Adrenal gland (tissue), 12 donors: ENCODE data around the gene APP. TPM values are rescaled to one million over a fixed set of nuclear protein-coding genes. Genes with fewer than 3 reads are reported as not detected.

ENCODE experiments used
- DNase-seq, 7 donors: peaks; one replicate each; pipeline ENCODE4 v3.0.0-alpha.2; 2019 to 2020
- H3K27ac ChIP-seq, 5 donors: fragments of 200-600 bp; sonication (generic) in 4 of 5; 1 replicate in 3 of 5; 2 replicates in 2 of 5; pipeline versions ENCODE4 v1.5.1 to v1.8.0; 2016 to 2020; ENCODE audit warnings: mild to moderate bottlenecking in 1 of 5
- H3K27me3 ChIP-seq: fragments of 200-600 bp; 2 replicates; pipeline ENCODE4 v1.8.0; 2021
- H3K36me3 ChIP-seq, 2 donors: fragments of 200-600 bp; replicated peaks in 1 of 2; 1 replicate in 1 of 2; 2 replicates in 1 of 2; pipeline versions ENCODE4 v1.5.1 to v1.8.0; 2018 to 2022
- H3K4me1 ChIP-seq, 2 donors: fragments of 200-600 bp; replicated peaks in 1 of 2; 1 replicate in 1 of 2; 2 replicates in 1 of 2; pipeline versions ENCODE4 v1.5.1 to v1.8.0; 2018 to 2021
- H3K4me3 ChIP-seq, 4 donors: fragments of 200-600 bp; sonication (generic) in 3 of 4; one replicate each; pipeline ENCODE4 v1.5.1; 2016 to 2018
- H3K9me3 ChIP-seq, 3 donors: fragments of 200-600 bp; sonication (generic) in 1 of 3; replicated peaks in 1 of 3; 1 replicate in 2 of 3; 2 replicates in 1 of 3; pipeline versions ENCODE4 v1.5.1 to v1.8.0; 2016 to 2021
- POLR2A ChIP-seq, 2 donors: fragments of 450-650 bp; IDR thresholded peaks; one replicate each; pipeline ENCODE4 v1.6.1; 2017; ENCODE audit warnings: antibody characterized with exemption in 2 of 2, mild to moderate bottlenecking in 2 of 2, moderate library complexity in 1 of 2
- WGBS, 4 donors: extraction: QIAGEN DNeasy Blood & Tissue Kit in 2 of 4; methylation state at CpG; one replicate each; pipeline versions ENCODE4 v1.1.5 to v1.1.7; 2013 to 2017; 5-methylcytosine and 5-hydroxymethylcytosine counted together
- intact Hi-C, 2 donors: fragments of 100-400 bp; cut with DNase I; formaldehyde crosslinking; loops; one replicate each; pipeline versions ENCODE4 v1.14.1 to v1.15.0; 2022 to 2023
- polyA plus RNA-seq, 3 donors: library from polyadenylated mRNA; stranded (reverse); fragments of 200-250 nt in 2 of 3; fragments of 350-450 nt in 1 of 3; fragmentation: Illumina TruSeq in 1 of 3; extraction: RNeasy Lipid Tissue Mini Kit (QIAGEN cat#74804) in 1 of 3; gene quantifications; one replicate each; pipeline ENCODE4 v1.2.3, GENCODE V29; 2013 to 2014
- total RNA-seq, 9 donors: library from RNA; depleted of rRNA in 4 of 9; stranded (reverse); fragments of >200 nt in 4 of 9; fragments of 120-200 nt in 1 of 9; fragmentation: NEBNext Ultra II Directional in 1 of 9; extraction: Animal tissue kit (Norgen Biotek cat#: 25700) in 1 of 9; gene quantifications; one replicate each; pipeline versions ENCODE4 v1.1.0 to v1.2.4, GENCODE V29; 2013 to 2023
- TF ChIP-seq, protein P1 (sequence below), 6 experiments: fragments of 450-650 bp in 4 of 6; fragments of 200-600 bp in 2 of 6; sonication (generic) in 1 of 6; IDR thresholded peaks; 1 replicate in 5 of 6; 2 replicates in 1 of 6; pipeline versions ENCODE4 v1.5.1 to v1.8.0; 2016 to 2021; ENCODE audit warnings: antibody characterized with exemption in 6 of 6, mild to moderate bottlenecking in 2 of 6, moderate library complexity in 1 of 6
- donor health status: healthy with polysubstance abuse.
- donor health status: Bipolar disorder and iron deficiency.
- donor health status: DM: yes; HTN: yes; CAD: no.
- donor health status: DM: no; HTN: no; CAD: no.
- donor health status: DM: no; HTN: no; CAD: no.
- donor health status: DM: yes; HTN: yes; CAD: no.

The APP gene
- total and polyA plus RNA-seq, 12 donors = 161 to 1,079 (median 710) TPM

DNA sequence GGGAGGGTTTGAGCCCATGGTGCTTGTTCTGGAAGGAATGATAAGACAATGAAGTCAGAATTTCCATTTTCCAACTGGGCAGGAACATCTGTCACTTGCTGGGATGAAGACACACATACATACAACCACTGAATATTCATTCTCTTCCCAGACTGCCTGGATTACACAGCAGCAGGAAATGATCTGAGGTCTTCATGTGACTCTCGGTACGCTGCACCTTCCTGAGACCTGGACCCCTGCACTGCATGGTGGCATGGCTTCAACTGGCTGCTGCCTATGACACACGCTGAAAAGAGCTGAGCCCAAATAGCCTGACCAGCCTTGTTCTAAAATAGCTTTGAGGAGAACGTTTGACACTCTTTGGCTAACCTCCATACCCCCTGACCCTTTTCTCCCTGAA lies 285.2 kb downstream of the APP start:
- Histone ChIP-seq H3K27ac (peak overlapping the region in 2 of 5 donors; percentile 37 to 59), H3K36me3 (peaks cover 0 to 25% of the 10 kb centered on the region in 2 donors), H3K4me1 (no peaks in the 10 kb centered on the region), H3K4me3 (no peak overlapping the region), H3K27me3 (no peaks in the 10 kb centered on the region), H3K9me3 (no peaks in the 10 kb centered on the region)
- TF ChIP-seq, protein P1, sequence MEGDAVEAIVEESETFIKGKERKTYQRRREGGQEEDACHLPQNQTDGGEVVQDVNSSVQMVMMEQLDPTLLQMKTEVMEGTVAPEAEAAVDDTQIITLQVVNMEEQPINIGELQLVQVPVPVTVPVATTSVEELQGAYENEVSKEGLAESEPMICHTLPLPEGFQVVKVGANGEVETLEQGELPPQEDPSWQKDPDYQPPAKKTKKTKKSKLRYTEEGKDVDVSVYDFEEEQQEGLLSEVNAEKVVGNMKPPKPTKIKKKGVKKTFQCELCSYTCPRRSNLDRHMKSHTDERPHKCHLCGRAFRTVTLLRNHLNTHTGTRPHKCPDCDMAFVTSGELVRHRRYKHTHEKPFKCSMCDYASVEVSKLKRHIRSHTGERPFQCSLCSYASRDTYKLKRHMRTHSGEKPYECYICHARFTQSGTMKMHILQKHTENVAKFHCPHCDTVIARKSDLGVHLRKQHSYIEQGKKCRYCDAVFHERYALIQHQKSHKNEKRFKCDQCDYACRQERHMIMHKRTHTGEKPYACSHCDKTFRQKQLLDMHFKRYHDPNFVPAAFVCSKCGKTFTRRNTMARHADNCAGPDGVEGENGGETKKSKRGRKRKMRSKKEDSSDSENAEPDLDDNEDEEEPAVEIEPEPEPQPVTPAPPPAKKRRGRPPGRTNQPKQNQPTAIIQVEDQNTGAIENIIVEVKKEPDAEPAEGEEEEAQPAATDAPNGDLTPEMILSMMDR (IDR thresholded peaks at IDR 0.05) = no peak
- no peak for TF ChIP-seq POLR2A (IDR thresholded peaks at IDR 0.05)
- DNase-seq = no peak
- WGBS, 4 donors = 31 to 66% (median 56%) methylated on average over 2 to 4 of the region's 4 CpGs
- intact Hi-C loops = loop anchor here (10.0 kb wide), 2 partner anchors 289 to 829 kb away; partner anchors contain the start of gene APP (in 2 of the 2)

DNA sequence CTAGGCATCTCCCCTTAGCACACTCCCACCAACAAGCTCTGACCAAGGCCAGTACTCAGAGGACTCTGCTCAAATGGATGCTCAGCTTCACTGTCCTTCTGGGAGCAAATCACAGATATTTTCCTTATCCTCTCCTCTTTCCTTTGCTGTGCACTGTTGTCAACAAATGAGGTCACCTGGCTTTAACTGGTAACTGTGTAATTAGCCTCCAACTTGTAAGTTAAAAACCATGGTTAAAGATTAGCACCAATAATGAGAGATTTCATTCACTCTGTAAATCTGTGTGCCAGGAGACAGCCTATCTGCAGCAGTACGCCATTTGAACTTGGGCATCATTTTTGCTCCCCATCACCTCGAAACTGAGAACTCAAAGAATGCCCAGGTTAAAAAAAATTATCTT lies 286.3 kb downstream of the APP start:
- Histone ChIP-seq H3K27ac (peak overlapping the region in 1 of 5 donors; percentile 59), H3K4me1 (no peaks in the 10 kb centered on the region), H3K4me3 (no peak overlapping the region), H3K9me3 (no peaks in the 10 kb centered on the region), H3K36me3 (peaks cover 0 to 21% of the 10 kb centered on the region in 2 donors), H3K27me3 (no peaks in the 10 kb centered on the region)
- intact Hi-C loops = loop anchor here (10.0 kb wide), 2 partner anchors 290 to 830 kb away; partner anchors contain the start of gene APP (in 2 of the 2)
- 95 to 100% (median 97%) methylated on average over 2 of the region's 2 CpGs for WGBS, 4 donors
- no peak for DNase-seq
- TF ChIP-seq POLR2A (IDR thresholded peaks at IDR 0.05) = no peak
- TF ChIP-seq, protein P1 (IDR thresholded peaks at IDR 0.05) = no peak

DNA sequence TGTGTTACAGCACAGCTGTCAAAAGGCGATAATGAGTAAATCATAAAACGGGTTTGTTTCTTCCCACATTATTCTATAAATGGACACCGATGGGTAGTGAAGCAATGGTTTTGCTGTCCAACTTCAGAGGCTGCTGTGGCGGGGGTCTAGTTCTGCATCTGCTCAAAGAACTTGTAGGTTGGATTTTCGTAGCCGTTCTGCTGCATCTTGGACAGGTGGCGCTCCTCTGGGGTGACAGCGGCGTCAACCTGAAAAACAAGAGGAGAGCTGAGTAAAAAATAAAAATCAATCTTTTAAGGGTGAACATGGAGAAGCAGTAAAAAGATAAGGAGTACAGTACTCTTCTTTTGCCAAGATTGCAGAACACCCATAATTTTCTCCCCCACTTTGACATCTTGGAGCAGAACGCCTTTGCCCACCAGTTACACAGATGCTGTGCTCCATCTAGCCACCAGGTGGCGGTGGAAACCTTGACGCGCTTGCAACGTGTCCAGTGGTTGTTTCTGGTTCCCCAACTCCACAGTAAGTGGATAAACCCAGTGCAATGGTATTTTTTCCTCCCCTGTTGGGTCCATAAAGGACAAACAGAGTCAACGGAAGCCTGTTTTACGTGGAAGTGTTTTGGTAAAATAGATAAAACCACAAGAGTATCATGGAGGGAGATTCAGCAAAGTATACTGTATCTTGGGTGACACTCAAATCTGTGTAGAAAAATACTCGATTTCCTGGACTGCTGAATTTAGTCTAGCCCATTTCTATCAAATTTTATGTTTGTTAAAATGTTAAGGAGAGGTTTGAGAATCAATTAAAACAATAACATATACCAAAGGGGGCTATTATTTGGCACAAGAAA lies 288.8 kb downstream of the APP start:
- intact Hi-C loops = loop anchor here (10.0 kb wide), 2 partner anchors 293 to 833 kb away; partner anchors contain the start of gene APP (in 2 of the 2)
- TF ChIP-seq POLR2A (IDR thresholded peaks at IDR 0.05) = no peak
- TF ChIP-seq, protein P1 (IDR thresholded peaks at IDR 0.05) = peak; percentile 82 to 94 (median 91)
- Histone ChIP-seq H3K27ac (no peak overlapping the region), H3K27me3 (no peaks in the 10 kb centered on the region), H3K9me3 (no peaks in the 10 kb centered on the region), H3K4me3 (no peak overlapping the region), H3K4me1 (no peaks in the 10 kb centered on the region), H3K36me3 (peaks cover 0 to 16% of the 10 kb centered on the region in 2 donors)
- 65 to 68% (median 66%) methylated on average over 16 to 17 of the region's 17 CpGs for WGBS, 4 donors
- peak; percentile 61 to 85 (median 64) for DNase-seq

DNA sequence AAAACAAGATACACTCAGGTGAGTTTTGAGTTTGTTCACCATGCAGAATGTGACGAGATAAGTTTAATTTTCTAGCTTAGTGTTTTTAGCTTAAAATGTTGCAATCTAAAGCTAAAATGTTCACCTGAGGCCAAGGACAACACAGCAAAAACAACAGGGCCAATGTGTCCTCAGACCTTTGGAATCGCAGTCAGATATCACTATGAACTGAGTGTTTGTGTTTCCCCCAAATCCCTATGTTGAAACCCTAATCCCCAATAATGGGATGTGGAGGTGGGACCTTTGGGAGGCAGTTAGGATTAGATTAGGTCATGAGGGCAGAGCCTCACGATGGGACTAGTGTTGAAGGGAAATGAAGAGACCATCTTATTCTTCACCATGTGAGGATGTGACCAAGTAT lies 291.4 kb downstream of the APP start:
- Histone ChIP-seq H3K9me3 (peaks cover 0 to 3% (median 0%) of the 10 kb centered on the region in 3 donors), H3K4me1 (peaks cover 0 to 12% of the 10 kb centered on the region in 2 donors), H3K27ac (no peak overlapping the region), H3K27me3 (no peaks in the 10 kb centered on the region), H3K36me3 (peaks cover 0 to 16% of the 10 kb centered on the region in 2 donors), H3K4me3 (no peak overlapping the region)
- intact Hi-C loops = no loop called here
- TF ChIP-seq POLR2A (IDR thresholded peaks at IDR 0.05) = no peak
- TF ChIP-seq, protein P1 (IDR thresholded peaks at IDR 0.05) = no peak
- no peak for DNase-seq
- 79 to 86% (median 81%) methylated on average over 3 of the region's 3 CpGs for WGBS, 4 donors
